RWPE1 (cell line): ENCODE data around the gene TAF4.
A peak's percentile ranks its signal among the peaks of the same experiment; 100 is the strongest.

Experiments
- CTCF ChIA-PET: fragments of 350-600 bp; sonication (Branson Sonifier 250); formaldehyde crosslinking; extraction: SDS; loops from one replicate; lab custom pipeline; 2021; lab: Yijun Ruan, JAX
- POLR2A ChIA-PET: fragments of 400-600 bp; formaldehyde crosslinking; extraction: SDS; loops from one replicate; lab custom pipeline; 2020; ENCODE audit warnings: antibody characterized with exemption; ENCODE audit not compliant: low non-redundant PET; lab: Yijun Ruan, JAX
- DNase-seq: peaks from one replicate; pipeline ENCODE4 v3.0.0; 2012; ENCODE audit warnings: low spot score
- H3K27ac ChIP-seq: fragments of 450-650 bp; 2 replicates; pipeline ENCODE4 v1.5.1; 2017
- TF ChIP-seq, protein P1 (sequence below): fragments of 450-650 bp; conservative IDR thresholded peaks from 2 replicates; pipeline ENCODE4 v1.5.1; 2017; ENCODE audit warnings: low read depth, mild to moderate bottlenecking

The TAF4 gene

DNA sequence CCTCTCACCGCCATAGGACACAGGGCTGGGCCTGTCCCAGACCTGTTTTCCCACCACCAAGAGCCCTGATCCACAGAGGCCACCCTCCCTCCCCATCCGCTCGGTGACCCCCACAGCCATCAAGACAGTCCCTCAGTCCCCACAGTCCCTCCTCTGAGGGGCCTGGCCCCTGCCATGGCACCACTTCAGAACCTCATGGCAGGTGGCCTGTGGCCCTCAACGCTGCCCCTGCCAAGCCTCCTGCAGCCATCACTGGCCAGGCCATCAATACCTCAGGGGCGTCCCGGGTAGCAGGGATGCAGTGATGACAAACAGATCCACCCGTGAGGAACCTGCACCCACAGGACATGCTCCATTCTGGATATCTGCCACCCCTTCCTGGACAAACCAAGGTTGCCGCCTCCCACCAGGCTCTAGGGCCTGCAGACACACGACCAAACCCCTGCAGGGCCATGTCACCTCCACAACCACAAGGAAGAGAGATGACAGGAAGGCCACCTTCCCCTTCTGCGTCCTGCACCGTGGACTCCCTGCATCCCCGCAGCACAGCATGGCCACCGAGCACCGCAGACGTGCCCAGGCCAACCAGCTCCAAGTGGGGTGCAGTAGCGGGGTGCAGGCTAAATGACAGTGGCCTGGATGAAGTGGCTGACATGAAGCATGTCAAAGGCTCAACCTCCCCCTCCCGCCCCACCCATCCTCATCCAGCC lies 14.0 kb downstream of the TAF4 start:
- ChIA-PET CTCF (no interaction called here), POLR2A (no interaction called here)
- H3K27ac ChIP-seq, result peak overlapping the region; percentile 6; the same call in 1 of the 2 replicates
- no peak for DNase-seq
- TF ChIP-seq, protein P1, sequence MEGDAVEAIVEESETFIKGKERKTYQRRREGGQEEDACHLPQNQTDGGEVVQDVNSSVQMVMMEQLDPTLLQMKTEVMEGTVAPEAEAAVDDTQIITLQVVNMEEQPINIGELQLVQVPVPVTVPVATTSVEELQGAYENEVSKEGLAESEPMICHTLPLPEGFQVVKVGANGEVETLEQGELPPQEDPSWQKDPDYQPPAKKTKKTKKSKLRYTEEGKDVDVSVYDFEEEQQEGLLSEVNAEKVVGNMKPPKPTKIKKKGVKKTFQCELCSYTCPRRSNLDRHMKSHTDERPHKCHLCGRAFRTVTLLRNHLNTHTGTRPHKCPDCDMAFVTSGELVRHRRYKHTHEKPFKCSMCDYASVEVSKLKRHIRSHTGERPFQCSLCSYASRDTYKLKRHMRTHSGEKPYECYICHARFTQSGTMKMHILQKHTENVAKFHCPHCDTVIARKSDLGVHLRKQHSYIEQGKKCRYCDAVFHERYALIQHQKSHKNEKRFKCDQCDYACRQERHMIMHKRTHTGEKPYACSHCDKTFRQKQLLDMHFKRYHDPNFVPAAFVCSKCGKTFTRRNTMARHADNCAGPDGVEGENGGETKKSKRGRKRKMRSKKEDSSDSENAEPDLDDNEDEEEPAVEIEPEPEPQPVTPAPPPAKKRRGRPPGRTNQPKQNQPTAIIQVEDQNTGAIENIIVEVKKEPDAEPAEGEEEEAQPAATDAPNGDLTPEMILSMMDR, result no peak

DNA sequence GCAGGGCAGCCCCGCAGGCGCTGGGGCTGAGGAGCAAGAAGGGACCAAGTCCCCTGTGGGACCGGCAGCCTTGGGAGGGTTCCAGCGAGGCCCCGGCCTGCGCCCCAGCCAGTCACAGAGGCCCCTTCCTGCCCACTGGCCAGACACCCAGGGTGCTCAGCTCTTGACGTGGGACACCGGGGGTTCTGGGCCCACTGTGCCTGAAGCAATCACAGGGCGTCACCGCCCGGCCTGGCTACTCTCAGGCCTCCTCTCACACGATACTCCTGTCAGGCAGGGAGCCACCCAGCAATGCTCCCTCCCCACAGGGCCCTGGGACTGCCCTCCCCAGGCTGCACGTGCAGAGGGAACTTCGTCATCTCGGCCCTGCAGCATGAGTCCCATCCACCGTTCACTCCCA lies 14.5 kb downstream of the TAF4 start:
- ChIA-PET CTCF (no interaction called here), POLR2A (no interaction called here)
- TF ChIP-seq, protein P1, result no peak
- no peak for DNase-seq
- H3K27ac ChIP-seq, result peak overlapping the region; percentile 6; the same call in 1 of the 2 replicates

DNA sequence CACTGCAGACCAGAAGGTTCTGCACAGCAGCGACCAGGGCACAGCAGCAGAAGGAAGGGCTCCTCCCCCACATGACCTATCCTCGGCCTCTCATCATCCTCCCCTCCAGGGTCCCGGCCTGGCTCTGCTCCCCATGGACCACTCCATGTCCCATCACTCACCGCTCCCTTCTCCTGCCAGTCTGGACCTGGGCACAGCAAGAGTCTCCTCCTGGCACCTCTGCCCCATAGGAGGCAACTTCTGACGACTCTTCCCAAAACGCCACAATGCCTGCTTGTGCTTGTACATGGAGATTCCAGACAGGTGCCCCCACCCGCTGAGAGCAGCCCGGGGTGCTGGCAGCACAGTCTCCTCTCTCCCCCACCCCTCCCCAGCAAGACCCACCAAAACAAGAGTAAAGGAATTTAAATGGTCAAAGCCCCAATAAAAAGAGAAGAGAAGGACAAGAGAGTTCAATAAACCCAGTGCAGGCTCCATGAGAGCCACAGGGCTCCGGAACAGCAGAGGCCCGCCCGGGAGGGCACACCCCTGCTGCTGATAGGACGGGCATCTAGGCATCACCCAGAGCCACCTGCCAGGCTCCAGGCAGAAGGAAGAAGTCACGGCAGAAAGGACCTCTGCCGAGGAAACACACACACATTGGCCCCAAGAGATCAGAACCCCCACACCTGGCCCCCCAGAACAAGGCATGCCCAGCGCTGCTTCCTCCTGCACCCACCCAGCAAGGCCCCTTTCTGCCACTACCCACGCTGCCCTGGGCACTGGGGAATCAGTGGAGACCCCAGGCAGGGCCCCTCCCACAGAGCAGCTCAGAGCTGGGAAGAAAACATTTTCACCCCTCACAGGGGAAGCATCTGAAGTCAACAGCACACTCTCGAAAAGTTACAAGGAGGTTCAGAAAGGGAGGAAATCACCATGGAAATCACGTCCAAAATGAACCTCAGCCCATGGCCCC lies 15.2 kb downstream of the TAF4 start:
- POLR2A ChIA-PET, result no interaction called here
- CTCF ChIA-PET, result no interaction called here
- peak overlapping the region; percentile 6; the same call in 1 of the 2 replicates for H3K27ac ChIP-seq
- no peak for DNase-seq
- TF ChIP-seq, protein P1, result no peak

DNA sequence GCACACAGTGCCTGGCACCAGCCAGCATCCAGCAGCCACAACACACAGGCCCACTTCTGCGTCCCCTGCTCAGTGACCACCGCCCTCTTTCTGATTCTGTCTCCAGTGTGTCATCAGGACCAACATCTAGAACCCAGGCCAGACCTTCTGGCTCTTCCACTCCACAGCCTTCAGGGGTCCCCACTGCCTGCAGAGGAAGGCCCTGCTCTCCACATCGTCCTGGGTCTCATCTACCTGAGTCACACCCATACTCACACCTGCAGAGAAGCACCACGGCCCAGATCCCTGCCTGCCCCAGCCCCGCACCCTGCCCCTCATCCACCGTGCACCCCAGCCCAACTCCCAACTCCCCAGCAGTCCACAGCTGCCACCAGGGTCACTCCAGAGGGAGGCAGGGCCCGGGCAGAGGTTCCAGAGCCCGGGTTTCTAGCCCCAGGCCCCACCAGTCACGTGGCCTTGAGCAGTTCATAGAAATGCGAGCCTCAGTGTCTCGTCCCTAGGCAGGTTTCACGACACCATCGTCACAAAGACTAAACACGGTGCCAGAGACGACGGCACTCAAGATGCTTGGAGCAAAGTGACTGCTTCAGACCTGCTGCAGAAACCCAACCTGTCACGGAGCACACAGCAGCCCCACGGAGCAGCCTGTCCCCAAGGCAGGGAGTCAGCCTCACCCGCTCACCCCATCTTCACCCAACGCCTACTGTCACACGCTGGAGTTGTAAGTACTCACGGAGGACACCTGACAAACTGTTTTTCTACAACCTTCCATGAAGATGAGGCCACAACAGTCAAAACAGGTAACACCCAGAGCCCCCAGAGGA lies 16.1 kb downstream of the TAF4 start:
- CTCF ChIA-PET, result no interaction called here

DNA sequence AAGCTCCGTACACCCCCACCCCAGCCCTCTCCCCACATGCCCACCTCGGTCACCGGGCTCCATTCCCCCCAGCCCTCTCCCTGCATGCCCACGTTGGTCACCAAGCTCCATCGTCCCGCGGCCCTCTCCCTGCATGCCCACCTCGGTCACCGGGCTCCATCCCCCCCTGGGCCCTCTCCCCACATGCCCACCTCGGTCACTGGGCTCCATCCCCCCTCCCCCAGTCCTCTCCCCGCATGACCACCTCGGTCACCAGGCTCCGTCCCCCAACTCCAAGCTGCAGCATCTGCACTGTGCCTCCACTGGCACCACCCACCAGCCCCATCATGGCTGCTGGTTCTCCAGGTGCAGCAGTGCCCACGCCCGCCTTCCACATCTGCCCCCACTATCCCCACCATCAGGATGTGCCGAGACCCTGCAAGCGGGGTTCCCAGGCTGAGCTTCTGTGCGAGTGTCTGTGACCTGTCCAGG lies 16.8 kb downstream of the TAF4 start:
- ChIA-PET CTCF (no interaction called here), POLR2A (no interaction called here)
- no peak for DNase-seq
- TF ChIP-seq, protein P1, result no peak
- H3K27ac ChIP-seq, result no peak overlapping the region

More for the DNA sequence above, 16.1 kb downstream of the TAF4 start:
- POLR2A ChIA-PET, result no interaction called here
- TF ChIP-seq, protein P1, result no peak
- H3K27ac ChIP-seq, result no peak overlapping the region
- no peak for DNase-seq
